Activated CD4-positive, alpha-beta T cell treated with anti-CD3 and anti-CD28 coated beads, Interleukin-2, Interleukin-6, amounts not matched to agents 100 ng/mL and 50 ng/mL, durations not matched to agents 16 hours and 8 hours (primary cell): Measurements from ENCODE around the gene G6PC1.
A peak's percentile ranks its signal among the peaks of the same experiment; 100 is the strongest.
"Not testable (repeated sequence)": the region's sequence is repeated elsewhere in the genome, so short reads cannot be mapped to it uniquely, and the experiment has no call there.

Experiments used
- DNase-seq: peaks from one replicate; pipeline ENCODE4 v3.0.0-alpha.2; 2020

The G6PC1 gene

DNA sequence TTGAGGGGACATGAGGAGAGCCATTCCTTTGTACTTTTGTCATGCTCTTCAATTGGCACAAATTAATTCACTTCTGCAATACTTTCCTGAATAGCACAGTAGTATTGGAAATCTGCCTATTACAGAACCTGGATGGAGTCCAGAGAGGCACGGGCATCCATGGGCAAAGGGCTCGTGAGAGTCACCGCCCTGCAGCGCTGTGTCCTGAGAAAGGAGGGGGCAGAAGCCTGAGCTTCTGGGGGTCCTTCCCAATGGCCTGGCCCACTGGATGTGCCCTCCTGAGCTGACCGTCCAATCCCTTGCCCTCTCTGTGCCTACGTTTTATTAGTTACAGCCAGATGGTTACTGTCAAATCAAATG is 3.5 kb downstream of the G6PC1 start:
- no peak for DNase-seq

DNA sequence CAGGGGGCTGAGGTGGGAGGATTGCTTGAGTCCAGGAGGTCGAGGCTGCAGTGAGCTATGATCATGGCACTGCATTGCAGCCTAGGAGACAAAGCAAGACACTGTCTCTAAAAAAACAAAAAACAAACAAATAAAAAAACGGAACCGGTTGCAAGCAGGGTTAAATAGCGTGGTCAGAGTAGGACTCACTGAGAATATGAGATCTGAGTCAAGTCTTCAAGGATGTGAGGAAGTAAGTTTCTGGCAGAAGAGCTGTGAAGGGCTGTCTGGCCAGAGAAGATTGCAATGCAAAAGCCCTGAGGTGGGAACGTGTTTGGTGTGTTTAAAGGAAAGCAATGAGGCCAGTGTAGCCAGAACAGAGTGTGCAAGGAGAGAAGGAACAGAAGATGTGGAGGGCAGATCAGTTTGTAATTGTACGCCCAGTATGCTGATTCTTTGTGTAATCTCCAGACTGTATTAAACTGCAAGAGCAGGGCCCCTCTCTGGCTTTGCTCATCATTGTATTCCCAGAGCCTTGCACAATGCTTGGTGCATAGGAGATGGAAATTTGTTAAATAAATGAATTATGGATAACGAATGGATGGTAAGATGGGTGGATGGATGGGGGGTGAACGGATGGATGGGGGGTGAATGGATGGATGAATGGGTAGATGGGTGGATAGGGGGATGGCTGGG is 6.3 kb downstream of the G6PC1 start:
- no peak for DNase-seq

DNA sequence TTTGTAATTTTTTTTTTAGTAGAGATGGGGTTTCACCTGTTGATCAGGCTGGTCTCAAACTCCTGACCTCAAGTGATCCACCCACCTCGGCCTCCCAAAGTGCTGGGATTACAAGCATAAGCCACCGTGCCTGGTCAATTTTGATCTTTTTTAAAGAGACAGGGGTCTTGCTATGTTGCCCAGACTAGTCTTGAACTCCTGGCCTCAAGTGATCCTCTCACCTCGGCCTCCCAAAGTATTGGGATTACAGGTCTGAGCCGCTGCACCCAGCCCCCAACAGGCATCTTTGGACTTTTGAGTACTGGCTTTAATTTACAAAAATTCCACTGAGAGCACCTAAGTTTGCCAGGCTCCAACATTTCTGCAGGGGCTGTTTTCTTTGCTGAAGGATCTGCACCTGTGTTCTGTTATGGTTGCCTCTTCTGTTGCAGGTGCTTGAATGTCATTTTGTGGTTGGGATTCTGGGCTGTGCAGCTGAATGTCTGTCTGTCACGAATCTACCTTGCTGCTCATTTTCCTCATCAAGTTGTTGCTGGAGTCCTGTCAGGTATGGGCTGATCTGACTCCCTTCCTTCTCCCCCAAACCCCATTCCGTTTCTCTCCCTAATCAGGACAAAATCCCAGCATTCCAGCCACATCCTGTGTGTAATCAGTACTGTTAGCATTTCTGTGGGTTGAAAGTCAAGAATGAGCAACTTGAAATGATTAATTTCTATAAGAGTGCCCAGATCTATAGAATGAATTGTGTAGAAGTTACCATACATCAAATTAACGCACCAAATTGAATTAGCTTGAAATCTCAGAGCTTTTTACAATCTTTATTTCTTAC is 8.5 kb downstream of the G6PC1 start:
- no peak for DNase-seq

DNA sequence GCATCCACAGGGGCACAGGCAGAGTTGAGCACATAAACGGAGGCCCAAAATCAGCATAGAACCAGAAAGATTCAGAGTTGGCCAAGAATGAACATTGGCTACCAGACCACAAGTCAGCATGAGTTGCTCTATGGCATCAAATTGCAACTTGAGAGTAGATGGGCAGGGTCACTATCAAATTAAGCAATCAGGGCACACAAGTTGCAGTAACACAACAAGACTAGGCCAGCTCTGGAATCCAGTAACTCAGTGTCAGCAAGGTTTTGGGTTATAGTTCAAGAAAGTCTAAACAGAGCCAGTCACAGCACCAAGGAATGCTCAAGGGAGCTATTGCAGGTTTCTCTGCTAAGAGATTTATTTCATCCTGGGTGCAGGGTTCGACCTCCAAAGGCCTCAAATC is 12.9 kb downstream of the G6PC1 start:
- DNase-seq: no peak

DNA sequence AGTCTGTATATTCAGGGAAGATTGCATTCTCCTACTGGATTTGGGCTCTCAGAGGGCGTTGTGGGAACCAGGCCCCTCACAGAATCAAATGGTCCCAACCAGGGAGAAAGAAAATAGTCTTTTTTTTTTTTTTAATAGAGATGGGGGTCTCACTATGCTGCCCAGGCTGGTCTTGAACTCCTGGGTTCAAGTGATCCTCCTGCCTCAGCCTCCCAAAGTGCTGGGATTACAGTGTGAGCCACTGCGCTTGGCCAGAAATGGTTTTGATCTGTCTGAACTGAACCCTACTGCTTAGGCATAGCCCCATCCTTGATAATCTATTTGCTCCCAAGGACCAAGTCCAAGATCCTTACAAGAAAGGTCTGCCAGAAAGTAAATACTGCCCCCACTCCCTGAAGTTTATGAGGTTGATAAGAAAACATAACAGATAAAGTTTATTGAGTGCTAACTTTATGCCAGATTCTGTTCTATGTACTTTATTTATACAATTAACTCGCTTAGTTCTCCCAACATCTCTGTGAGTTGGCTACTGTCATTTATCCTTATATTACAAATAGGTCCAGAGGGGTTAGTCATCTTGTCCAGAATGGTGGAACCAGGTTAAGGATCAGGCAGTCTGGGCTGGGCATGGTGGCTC is 13.5 kb downstream of the G6PC1 start:
- no peak for DNase-seq

DNA sequence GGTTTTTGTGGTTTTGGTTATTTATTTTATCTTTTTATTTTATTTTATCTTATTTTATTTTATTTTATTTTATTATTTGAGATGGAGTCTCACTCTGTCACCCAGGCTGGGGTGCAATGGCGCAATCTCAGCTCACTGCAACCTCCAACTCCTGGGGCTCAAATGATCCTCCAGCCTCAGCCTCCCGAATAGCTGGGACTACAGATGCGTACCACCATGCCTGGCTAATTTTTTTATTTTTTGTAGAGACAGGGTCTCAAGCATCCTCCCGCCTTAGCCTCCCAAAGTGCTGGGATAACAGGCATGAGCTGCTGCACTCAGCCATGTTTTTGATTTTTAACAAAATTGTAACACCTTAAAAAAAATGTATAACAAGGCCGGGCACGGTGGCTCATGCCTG is 14.7 kb downstream of the G6PC1 start:
- DNase-seq: not testable (repeated sequence)

DNA sequence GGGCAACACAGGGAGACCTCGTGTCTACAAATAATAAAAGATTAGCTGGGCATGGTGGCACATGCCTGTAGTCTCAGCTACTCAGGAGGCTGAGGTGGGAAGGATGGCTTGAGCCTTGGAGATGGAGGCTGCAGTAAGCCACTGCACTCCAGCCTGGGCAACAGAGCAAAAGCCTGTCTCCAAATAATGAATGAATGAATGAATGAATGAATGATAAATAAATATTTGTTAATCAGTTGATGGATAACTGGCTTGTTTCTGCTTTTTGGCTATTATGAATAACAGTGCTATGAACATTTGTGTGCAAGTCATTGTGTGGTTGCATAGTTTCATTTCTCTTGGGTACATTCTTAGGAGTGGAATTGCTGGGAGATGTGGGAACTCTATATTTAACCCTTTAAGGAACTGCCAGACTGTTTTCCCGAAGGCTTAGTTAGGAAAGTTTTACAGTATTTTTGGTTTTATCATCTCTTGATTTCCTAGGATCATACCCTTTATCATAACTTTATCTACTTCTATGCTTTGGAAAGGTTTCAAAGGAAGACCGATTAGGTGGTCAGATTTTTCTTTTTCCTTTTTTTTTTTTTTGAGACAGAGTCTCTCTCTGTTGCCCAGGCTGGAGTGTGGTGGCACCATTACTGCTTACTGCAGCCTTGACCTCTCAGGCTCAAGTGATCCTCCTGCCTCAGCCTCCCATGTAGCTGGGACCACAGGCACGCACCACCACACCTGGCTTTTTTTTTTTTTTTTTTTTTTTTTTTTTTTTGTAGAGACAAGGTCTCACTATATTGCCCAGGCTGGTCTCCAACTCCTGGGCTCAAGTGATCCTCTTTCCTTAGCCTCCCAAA is 16.0 kb downstream of the G6PC1 start:
- not testable (repeated sequence) for DNase-seq

DNA sequence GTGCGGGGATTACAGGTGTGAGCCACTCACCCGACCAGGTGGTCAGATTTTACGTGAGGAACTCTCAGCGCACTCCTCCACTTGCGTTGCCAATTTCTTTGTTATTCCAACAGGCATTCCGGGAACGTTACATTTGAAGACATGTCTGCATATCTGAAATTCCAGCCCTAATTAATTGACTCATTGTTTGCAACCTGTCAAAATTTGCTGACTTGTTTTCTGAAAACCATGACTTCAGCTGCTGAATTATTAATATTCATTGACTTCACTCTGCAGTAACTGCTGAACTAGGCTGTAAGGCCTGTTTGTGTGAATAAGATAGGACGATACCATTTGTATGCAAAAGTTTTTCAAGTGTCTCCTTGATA is 16.6 kb downstream of the G6PC1 start:
- no peak for DNase-seq

DNA sequence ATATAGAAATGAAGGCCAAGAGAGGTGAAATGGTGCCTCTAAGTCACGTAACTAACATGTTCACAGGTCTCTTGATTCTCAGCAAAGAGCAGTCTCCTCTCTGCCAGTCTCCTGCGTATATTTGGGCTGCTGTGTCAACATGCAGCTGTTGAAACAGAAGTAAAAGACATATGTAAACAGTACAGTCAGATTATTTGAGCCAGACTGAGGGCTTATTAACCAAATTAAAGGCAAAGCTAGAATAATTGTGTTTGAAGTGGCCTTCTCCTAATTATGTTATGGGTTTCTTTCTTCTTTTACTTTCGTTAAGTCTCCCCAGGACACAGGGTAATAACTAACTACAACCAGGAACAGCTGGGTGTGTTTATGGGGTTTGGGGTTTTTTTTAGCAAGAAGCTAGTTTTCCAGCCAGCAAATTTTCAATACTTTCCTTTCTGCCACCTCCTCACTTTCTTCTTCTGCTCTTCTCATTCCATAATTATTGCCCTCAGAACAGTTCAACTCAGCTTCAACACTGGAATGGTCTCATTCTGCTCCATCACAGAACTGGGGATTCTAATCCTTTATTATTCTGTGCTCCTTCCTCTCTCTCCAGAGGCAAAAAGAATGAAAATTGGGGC is 18.4 kb downstream of the G6PC1 start:
- DNase-seq: no peak

DNA sequence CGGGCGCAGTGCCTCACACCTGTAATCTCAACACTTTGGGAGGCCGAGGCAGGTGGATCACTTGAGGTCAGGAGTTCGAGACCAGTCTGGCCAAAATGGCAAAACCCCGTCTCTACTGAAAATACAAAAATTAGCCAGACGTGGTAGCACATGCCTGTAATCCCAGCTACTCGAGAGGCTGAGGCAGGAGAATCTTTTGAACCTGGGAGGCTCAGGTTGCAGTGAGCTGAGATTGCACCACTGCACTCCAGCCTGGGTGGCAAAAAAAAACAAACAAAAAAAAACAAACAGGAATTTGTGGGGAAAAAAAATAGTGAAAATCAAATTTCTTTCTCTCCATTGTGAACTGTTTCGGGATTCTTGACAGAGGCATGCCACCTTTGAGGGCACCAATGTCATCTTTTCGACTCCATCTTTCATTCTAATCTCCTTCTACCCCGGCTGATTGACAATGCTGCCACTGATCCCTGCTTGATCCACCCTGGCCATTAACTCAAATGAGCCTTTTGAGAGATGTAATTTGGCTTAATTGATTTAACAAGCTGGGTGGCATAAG is 19.0 kb downstream of the G6PC1 start:
- DNase-seq: not testable (repeated sequence)

DNA sequence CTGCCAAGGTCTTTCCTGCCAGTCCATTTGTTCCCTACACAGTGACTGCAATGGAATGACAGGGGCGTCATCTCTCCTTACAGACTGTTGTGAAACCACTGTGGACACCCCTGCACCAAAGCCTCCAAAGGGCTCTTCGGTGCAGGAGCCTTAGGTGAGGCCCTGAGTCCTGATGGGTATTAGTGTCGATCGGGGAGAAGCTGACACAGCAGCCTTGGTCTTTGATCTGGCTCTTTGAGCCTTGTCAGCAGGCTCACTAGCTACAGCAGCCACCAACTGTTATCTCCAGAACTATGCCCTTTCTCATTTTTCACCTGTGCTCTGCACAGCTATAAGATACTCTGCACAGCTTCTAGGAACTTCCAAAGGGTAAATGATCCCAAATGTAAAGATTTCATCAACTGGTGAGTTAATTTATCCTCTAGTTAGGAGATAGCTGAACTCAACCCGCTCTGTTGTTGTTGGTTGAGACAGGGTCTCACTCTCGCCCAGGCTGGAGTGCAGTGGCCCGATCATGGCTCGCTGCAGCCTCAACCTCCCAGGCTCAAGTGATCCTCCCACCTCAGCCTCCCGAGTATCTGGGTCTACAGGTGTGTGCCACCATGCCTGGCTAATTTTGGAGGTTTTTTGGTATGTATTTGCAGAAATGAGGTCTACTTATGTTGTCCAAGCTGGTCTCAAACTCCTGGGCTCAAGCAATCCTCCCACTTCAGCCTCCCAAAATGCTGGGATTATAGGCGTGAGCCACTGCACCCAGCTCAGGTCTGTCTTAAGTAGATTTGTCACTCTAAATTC is 19.7 kb downstream of the G6PC1 start:
- no peak for DNase-seq

DNA sequence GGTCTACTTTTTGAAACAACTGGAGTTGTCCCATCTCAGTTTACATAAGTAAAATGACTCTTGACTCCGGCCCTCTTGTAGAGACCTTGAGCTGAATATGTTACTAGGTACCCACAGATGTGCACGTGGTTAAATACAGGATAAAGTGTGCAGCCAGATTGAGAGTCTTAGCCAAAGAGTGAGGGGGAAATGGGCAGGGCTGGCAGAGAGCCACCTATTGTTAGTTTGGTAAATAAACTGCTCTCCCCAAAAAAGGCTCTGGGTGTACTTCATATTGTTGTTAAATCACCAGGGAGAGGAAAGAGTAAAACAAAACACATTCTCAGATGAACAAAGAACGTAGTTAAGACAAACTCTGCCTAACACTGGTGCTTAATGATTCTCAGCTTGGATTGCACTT is 20.3 kb downstream of the G6PC1 start:
- DNase-seq: no peak

DNA sequence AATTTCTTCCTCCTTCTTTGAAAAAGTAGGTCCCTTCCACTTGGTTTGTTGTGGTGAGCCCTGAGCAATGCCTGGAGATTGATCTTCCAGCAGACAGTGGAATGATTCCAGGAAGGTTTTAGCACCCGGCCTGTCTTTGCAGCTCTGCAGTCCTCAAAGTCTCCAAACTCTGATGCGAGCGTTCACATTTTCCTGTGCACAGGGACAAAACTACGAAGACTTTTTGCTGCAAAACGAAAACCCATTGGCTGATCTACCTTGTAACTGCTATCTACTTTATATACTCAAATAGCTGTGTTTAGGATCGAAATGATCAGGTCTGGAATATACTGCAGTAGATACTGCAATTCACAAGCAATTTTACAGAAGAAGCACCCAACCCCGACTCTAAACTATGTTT is 21.7 kb downstream of the G6PC1 start:
- DNase-seq: no peak

DNA sequence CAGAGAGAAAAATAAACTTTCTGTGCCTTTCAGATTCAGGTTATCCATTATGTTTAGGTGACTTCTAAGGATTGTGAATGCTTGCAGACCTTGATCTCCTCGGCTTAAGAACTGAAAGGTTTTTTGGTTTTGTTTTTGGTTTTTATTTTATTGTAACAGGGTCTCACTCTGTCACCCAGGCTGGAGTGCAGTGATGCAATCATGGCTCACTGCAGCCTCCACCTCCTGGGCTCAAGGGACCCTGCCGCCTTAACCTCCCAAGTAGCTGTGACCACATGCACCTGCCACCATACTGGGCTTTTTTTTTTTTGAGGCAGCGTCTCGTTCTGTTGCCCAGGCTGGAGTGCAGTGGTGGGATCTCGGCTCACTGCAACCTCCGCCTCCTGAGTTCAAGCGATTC is 22.9 kb downstream of the G6PC1 start:
- DNase-seq: not testable (repeated sequence)

DNA sequence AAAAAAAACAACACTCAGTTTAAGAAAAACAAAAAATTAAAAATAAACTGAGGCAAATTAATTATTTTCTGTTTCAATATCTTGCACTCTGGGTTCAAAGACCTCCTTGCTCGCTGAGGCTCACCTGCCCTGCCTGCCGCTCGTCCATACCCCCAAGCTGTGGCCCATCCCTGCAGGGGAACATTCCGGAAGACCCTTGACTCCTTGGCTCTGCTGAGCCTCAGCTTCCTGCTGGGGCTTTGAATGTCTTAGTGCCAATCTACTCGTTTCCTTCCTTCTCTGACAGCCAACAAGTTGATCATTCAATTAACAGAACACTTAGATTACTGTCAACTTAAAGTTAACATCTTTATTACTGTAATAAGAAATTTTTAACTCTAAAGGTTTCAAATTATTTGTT is 24.3 kb downstream of the G6PC1 start:
- DNase-seq: no peak

DNA sequence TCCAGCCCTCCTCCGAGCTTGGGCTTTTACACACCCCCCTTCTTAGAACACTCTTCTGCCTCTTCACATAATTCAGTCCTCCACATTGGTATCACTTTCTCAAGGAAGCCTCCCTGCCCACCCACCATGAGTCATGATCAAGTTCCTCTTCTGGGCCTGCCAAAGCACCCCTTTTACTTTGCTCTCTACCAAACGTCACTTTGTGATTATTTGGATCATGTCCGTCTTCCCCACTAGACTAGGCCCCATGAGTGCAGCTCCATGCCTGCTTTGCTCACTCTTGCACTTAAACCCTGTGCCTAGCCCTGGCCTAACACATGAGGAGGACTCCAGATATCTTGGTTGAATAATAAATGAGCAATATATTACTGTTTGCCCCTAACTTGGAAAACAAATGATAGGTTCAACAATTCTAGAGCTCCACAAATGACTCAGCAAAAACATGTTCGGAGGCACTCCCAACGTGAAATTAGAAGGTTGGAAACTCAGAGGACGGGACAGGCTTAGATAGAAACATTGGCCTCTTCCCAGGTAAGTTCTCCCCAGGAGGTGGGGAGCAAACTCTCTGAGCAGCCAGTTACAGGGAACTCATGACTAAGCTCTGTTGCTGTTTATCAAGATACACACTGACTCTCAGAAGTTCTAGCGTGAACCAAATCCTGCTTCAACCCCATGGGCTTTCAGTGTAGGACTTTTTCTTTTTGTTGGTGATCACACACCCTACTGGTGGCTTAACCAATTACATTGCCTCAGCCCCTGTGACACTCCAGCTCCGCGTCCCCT is 28.3 kb downstream of the G6PC1 start:
- DNase-seq: peak; percentile 71

DNA sequence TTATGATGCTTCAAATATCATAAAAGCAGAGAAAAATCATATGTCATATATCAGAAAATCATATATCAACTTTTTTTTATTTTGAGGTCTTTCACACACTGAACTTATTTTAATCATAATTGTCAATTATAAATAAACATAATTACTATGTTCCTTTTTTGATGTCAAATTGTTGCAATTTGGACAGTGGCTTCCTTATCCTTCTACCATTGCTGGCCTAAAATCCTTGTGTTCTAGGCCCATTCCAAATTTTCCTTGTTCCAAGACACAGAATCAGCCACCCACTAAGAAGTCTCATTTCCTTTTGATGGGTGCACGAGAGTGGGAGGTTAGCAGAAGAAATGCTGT is 28.9 kb downstream of the G6PC1 start:
- no peak for DNase-seq

DNA sequence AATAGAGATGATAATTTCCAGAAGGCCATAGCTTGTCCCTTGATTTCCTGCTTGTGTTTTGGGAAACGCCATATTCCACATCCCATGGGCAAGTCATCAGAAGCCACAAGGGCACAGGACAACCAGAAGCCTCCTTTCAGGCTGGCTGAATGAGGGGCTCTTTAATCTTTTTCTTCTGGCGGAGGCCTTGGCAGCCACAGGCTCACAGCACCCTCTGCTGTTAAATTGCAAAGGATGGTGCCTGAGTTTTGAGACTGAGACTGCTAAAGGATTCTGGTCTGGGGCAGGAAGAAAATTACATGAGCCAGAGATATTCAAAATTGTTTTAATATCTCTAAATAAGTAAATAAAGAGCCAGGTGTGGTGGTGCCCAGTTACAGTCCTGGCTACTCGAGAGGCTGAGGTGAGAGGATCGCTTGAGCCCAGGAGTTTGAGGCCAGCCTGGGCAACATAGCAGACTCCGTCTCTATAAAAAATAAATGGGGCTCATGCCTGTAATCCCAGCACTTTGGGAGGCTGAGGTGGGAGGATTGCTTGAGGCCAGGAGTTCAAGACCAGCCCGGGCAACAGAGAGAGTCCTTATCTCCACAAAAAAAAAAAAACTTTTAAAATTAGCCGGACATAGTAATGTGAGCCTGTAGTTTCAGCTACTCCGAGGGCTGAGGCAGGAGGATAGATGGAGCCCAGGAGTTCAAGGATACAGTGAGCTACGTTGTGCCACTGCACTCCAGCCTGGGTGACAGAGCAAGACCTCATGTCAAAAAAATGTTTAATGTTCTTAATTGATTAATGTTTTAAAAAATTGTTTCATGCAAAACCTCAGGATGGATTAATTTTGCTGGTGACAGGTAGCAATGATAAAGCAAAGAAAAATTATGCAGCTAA is 37.4 kb downstream of the G6PC1 start:
- DNase-seq: peak; percentile 39

DNA sequence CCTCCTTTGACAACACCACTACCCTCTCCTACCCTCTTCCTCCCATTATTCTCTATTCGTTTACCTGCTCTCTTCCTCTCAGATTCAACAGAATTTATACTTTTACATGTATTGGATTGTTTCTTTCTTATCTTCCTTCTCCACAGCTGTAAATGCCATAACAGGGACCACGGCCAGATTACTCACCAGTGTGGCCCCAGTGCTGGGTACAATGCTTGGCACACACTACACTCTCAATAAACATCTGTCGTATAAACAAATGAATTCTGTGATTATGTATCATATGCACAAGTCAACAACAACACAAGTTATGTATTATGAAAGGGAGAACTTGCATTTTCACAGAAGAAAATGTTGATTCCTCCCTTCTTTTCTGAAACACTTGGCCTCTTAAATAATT is 43.6 kb downstream of the G6PC1 start:
- DNase-seq: no peak

DNA sequence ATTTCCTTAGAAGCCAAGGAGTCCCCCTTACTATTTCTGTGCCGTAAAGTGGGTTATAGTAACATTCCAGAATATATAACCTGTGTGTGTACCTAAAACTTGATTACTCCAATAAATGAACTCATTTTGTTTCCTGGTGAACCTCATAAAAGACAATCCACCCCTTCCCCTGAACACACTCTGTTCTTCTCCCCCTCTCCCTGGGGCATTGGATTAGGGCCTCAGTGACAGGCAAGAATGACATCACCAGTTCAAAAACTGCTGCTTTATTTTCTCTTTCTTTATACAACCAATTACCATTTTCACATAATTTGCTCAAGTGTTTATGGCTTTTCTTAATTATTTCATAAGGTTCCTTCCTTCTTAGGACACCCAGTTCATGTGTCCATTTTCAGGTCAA is 46.2 kb downstream of the G6PC1 start:
- DNase-seq: no peak
